ENCODE measurements around the gene ERC1. TPM values are rescaled to one million over a fixed set of nuclear protein-coding genes. Genes with fewer than 3 reads are reported as not detected.
A peak's percentile ranks its signal among the peaks of the same experiment; 100 is the strongest.

Gene ERC1
- total and polyA plus RNA-seq, 7 donors = 4.0 to 35.6 (median 29.4) TPM

DNA sequence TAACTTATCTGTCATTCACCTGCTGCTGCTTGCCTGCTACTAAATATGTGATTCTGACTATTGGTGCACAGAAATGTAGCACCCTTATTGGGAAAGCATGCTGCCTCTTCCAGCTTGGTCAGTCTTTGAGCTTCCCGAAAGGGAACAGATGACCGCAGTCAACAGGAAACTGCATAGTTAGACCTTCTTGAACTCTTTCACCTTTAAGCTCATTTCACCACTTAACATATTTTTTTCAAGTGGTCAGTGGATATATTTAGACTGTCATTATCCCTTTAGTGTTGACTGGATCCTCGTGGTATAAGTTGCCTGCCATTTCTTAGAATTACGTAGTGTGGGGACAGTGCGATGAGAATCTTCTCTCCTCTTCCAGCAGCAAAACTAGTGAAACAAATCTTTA, 378.4 kb downstream of the ERC1 start:
- no peaks in the 10 kb centered on the region for H3K9me3 ChIP-seq
- H3K36me3 ChIP-seq (ENCODE audit: insufficient read depth in 1 of 2, low read depth in 1 of 2) = no peaks in the 10 kb centered on the region
- WGBS, 3 donors = 24 to 38% (median 31%) methylated on average over 5 of the region's 5 CpGs
- peaks cover 28% of the 10 kb centered on the region for H3K4me1 ChIP-seq
- DNase-seq (no peak), ATAC-seq (peak; percentile 98 to 99 (median 99))
- TF ChIP-seq, protein P1, sequence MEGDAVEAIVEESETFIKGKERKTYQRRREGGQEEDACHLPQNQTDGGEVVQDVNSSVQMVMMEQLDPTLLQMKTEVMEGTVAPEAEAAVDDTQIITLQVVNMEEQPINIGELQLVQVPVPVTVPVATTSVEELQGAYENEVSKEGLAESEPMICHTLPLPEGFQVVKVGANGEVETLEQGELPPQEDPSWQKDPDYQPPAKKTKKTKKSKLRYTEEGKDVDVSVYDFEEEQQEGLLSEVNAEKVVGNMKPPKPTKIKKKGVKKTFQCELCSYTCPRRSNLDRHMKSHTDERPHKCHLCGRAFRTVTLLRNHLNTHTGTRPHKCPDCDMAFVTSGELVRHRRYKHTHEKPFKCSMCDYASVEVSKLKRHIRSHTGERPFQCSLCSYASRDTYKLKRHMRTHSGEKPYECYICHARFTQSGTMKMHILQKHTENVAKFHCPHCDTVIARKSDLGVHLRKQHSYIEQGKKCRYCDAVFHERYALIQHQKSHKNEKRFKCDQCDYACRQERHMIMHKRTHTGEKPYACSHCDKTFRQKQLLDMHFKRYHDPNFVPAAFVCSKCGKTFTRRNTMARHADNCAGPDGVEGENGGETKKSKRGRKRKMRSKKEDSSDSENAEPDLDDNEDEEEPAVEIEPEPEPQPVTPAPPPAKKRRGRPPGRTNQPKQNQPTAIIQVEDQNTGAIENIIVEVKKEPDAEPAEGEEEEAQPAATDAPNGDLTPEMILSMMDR (IDR thresholded peaks at IDR 0.05) = no peak
- peak overlapping the region; percentile 77 for H3K27ac ChIP-seq
- H3K27me3 ChIP-seq (ENCODE audit: insufficient read depth in 3 of 3, low read length in 2 of 3) = no peaks in the 10 kb centered on the region
- intact Hi-C loops (cut with DNase I) = no loop called here
- H3K4me3 ChIP-seq = no peak overlapping the region

DNA sequence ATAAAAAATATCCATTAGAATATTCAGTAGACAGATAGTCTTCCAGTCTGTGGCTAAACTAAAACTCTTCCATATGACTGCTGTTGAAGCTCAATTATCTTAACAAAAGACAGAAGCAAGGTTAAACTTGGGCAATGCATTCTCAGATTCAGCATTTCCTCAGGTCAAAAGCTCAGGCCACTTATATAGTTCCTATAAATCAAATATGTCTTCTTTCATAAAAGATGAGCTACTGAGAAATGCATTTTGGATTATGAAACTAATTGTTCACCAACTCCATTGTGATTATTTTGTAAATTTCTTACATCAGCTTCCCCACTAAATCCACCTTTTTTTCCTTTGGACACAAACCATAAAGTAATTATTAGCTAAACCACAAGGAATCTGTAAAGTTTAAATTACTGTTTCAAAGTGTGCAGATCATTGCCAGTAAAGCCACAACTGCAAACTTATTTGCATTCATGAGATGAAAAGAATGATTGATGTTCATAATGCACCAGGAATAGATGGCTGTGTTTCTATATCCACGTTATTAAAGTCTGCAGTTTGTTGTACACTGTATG, 379.0 kb downstream of the ERC1 start:
- ATAC-seq = peak in 2 of 4 donors; percentile 6 to 16
- H3K27ac ChIP-seq = peak overlapping the region; percentile 77
- 65 to 95% (median 70%) methylated on average over 1 of the region's 1 CpG for WGBS, 3 donors

DNA sequence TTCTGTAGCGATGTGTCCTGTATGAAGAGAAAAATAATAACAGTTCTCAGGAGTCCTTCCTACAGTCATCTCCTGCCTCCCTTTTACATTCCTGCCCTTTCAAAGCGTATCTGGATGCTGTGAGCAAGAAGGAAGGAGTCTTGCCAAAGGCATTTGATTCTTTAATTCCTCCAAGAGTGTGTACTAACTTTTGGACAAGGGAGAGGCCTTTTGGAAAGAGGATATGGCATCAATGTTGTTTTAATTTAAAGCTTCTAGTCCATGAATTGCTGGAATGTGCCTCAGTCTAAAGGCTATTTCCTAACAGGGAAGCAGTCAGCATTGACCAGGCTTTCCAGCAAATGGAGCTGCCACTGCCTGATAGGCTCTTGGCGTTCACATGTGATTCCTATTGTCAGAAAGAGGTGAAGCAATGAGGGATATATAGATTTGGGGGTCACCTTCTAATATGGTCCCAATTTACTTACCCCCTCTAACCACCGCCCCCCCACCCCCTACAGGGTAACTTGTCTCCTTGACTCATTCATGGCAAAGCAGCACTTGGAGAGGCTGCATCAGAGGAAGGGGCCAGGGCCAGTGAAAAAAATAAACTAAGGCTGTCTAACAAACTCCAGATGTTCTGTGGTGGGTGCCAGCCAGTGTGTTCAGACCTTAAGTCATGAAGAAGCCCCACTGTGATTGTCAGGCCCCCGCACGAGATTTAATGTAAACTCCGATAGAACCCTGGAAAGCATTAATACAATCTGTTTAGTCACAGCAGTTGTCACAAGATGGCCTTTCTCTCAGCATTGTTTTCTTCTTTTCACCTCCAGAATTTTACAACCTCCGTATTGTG, 383.1 kb downstream of the ERC1 start:
- Histone ChIP-seq H3K36me3 (ENCODE audit: insufficient read depth in 1 of 2, low read depth in 1 of 2) (no peaks in the 10 kb centered on the region), H3K27me3 (ENCODE audit: insufficient read depth in 3 of 3, low read length in 2 of 3) (no peaks in the 10 kb centered on the region), H3K27ac (no peak overlapping the region), H3K4me1 (peaks cover 9% of the 10 kb centered on the region), H3K4me3 (no peak overlapping the region), H3K9me3 (no peaks in the 10 kb centered on the region)
- TF ChIP-seq, protein P1 (IDR thresholded peaks at IDR 0.05) = no peak
- WGBS, 3 donors = 71 to 95% (median 77%) methylated on average over 8 of the region's 8 CpGs
- intact Hi-C loops (cut with DNase I) = no loop called here
- DNase-seq (no peak), ATAC-seq (no peak)

More for the DNA sequence above, 379.0 kb downstream of the ERC1 start:
- no peaks in the 10 kb centered on the region for H3K27me3 ChIP-seq (ENCODE audit: insufficient read depth in 3 of 3, low read length in 2 of 3)
- DNase-seq = no peak
- peaks cover 28% of the 10 kb centered on the region for H3K4me1 ChIP-seq
- H3K36me3 ChIP-seq (ENCODE audit: insufficient read depth in 1 of 2, low read depth in 1 of 2) = no peaks in the 10 kb centered on the region
- intact Hi-C loops (cut with DNase I) = no loop called here
- TF ChIP-seq, protein P1 (IDR thresholded peaks at IDR 0.05) = no peak
- H3K4me3 ChIP-seq = no peak overlapping the region
- no peaks in the 10 kb centered on the region for H3K9me3 ChIP-seq

DNA sequence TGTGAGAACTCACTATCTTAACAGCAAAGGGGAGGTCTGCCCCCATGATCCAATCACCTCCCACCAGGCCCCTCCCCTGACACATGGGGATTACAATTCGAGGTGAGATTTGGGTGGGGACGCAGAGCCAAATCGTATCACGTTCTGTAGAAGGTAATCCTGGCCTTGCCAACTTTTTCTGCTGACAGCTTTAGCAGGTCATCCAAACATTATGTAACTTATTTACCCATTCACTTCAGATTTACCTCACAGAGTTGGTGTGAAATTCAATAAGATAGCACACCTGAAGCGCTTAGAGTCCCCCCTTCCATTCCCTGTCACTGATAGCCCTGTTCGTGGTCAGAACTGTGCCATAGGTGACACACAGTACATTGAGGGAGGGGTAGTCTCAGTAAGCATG, 384.3 kb downstream of the ERC1 start:
- no peak for DNase-seq
- H3K4me1 ChIP-seq = peaks cover under 1% of the 10 kb centered on the region
- H3K9me3 ChIP-seq = no peaks in the 10 kb centered on the region
- H3K4me3 ChIP-seq = no peak overlapping the region
- H3K27me3 ChIP-seq (ENCODE audit: insufficient read depth in 3 of 3, low read length in 2 of 3) = no peaks in the 10 kb centered on the region
- TF ChIP-seq, protein P1 (IDR thresholded peaks at IDR 0.05) = no peak
- 81 to 82% (median 82%) methylated on average over 6 of the region's 6 CpGs for WGBS, 3 donors
- intact Hi-C loops (cut with DNase I) = no loop called here
- no peak for ATAC-seq
- H3K27ac ChIP-seq = no peak overlapping the region
- no peaks in the 10 kb centered on the region for H3K36me3 ChIP-seq (ENCODE audit: insufficient read depth in 1 of 2, low read depth in 1 of 2)
